Cardiac muscle cell (in vitro differentiated cells and primary cell): ENCODE data around the gene TNNT2. TPM values are rescaled to one million over a fixed set of nuclear protein-coding genes. Genes with fewer than 3 reads are reported as not detected.

Experiments used
- DNase-seq, 2 donors: peaks; one replicate each; pipeline versions ENCODE4 v3.0.0 to v3.0.0-alpha.2; 2010 to 2017; ENCODE audit warnings: low read depth in 1 of 2, low spot score in 1 of 2
- H3K27ac ChIP-seq: fragments of 200-600 bp; sonication (generic); 2 replicates; pipeline ENCODE4 v1.5.1; 2016
- H3K27me3 ChIP-seq: fragments of 200-600 bp; sonication (generic); 2 replicates; pipeline ENCODE4 v1.6.0; 2016; ENCODE audit warnings: control low read depth
- H3K36me3 ChIP-seq: fragments of 200-600 bp; sonication (generic); 2 replicates; pipeline ENCODE4 v1.5.1; 2016; ENCODE audit warnings: control low read depth
- H3K4me1 ChIP-seq: fragments of 200-600 bp; sonication (generic); 2 replicates; pipeline ENCODE4 v1.8.1; 2017; ENCODE audit warnings: low read depth, mild to moderate bottlenecking, mixed run types
- H3K4me3 ChIP-seq: fragments of 200-600 bp; sonication (generic); 2 replicates; pipeline ENCODE4 v1.5.1; 2016; ENCODE audit warnings: mild to moderate bottlenecking
- H3K9me3 ChIP-seq: fragments of 200-600 bp; sonication (generic); 2 replicates; pipeline ENCODE4 v1.5.1; 2017; ENCODE audit warnings: low read depth, mild to moderate bottlenecking, control low read depth
- polyA plus RNA-seq: library from polyadenylated mRNA; unstranded; fragments of >200 nt; fragmentation: Nextera tagmentation; extraction: Ambion mirVana; gene quantifications from 2 replicates; pipeline ENCODE4 v1.2.1, GENCODE V29; 2016
- total RNA-seq: library from RNA; depleted of rRNA; stranded (reverse); fragments of >200 nt; gene quantifications from 2 replicates; pipeline ENCODE4 v1.2.3, GENCODE V29; 2016
- TF ChIP-seq, protein P1 (sequence below): IDR thresholded peaks from 2 replicates; pipeline ENCODE4 v1.5.1; 2012; ENCODE audit warnings: low read depth, mild to moderate bottlenecking, low read length

Gene TNNT2
- total and polyA plus RNA-seq, 2 experiments from 2014 or later, result 7,232 to 9,291 TPM

DNA sequence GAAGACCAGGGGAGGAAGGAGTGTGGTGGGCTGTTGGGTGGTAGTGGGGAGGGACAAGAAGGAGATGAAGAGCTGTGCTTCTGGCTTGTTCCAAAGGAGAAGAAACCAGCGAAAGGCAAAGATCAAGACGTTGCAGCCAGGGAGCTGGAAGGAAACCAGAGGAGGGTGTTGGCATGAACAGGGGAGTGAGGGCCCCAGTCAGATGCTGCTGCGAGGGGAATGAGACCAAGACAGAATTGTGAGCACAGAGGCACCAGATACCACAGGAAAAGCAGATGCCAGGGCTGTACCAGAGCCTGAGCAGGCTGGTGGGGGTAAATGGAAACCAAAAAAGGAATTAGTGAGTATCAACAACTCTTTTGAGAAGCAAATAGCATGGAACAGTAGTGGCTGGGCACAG, 15.6 kb upstream of the TNNT2 start:
- peaks cover 15% of the 10 kb centered on the region for H3K4me1 ChIP-seq
- H3K27ac ChIP-seq, result no peak overlapping the region
- H3K9me3 ChIP-seq, result no peaks in the 10 kb centered on the region
- H3K4me3 ChIP-seq, result no peak overlapping the region
- H3K27me3 ChIP-seq, result no peaks in the 10 kb centered on the region
- DNase-seq, result no peak
- no peaks in the 10 kb centered on the region for H3K36me3 ChIP-seq
- TF ChIP-seq, protein P1, sequence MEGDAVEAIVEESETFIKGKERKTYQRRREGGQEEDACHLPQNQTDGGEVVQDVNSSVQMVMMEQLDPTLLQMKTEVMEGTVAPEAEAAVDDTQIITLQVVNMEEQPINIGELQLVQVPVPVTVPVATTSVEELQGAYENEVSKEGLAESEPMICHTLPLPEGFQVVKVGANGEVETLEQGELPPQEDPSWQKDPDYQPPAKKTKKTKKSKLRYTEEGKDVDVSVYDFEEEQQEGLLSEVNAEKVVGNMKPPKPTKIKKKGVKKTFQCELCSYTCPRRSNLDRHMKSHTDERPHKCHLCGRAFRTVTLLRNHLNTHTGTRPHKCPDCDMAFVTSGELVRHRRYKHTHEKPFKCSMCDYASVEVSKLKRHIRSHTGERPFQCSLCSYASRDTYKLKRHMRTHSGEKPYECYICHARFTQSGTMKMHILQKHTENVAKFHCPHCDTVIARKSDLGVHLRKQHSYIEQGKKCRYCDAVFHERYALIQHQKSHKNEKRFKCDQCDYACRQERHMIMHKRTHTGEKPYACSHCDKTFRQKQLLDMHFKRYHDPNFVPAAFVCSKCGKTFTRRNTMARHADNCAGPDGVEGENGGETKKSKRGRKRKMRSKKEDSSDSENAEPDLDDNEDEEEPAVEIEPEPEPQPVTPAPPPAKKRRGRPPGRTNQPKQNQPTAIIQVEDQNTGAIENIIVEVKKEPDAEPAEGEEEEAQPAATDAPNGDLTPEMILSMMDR, result no peak

DNA sequence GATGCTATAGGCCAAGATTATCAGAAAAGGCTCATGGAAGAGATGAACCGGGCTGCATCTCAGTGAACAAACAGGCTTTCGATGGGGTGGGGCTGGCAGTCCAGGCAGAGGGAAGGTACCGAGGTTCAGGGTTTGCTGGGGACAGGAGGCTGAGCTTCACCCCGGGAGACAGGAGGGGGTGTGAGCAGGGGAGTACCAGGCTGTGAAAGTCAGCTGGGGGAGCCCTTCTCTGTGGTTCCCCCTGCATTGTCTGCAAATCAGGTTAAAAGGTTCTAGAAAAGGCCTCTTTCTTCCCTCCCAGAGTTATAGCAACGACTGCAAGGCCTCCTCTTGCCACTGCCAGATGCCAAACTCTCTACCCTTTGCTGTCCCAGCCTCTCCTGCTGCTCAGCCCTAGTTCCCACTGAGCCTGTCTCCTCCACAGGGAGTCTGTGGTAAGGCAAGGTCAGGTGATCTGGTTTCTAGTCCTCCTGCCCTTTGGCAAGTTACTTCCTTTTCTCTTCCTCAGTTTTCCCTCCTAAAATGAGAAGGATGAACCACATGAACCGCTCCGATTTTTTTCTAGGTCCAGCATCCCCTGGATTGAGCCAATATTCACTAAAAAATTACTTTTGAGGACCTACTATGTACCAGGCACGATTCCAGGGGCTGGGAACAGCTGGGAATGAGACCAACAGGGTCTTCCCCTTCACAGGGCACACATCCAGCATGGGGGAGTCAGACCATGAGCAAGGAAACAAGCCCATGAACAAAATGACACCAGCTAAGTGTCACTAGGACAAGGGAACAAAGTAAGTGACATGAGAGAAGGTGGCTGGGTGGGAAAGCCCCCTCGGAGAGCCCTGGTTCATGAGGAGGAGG, 14.4 kb upstream of the TNNT2 start:
- no peak for DNase-seq

DNA sequence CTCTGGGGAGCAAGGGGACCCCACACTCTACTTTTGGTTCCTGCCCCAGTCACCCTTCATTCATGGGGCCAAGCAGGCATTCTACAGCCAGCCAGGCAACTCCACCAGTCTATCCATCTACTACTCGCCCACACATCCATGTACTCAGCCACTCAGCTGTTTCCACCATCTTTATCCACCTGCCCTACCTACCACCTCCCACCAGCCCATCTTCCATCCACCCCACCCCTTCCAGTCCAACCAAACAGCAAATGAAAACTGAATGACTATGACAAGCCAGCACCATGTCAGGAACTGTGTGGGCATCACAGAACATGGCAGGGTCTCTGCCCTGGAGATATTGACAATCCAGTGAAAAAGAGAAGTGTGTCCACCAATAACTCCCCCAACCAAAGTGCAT, 13.7 kb upstream of the TNNT2 start:
- Histone ChIP-seq H3K27me3 (no peaks in the 10 kb centered on the region), H3K4me3 (no peak overlapping the region), H3K4me1 (peaks cover 15% of the 10 kb centered on the region), H3K36me3 (no peaks in the 10 kb centered on the region), H3K27ac (no peak overlapping the region), H3K9me3 (no peaks in the 10 kb centered on the region)
- TF ChIP-seq, protein P1, result no peak
- DNase-seq, result no peak

More for the DNA sequence above, 14.4 kb upstream of the TNNT2 start:
- Histone ChIP-seq H3K27me3 (no peaks in the 10 kb centered on the region), H3K4me3 (no peak overlapping the region), H3K4me1 (peaks cover 15% of the 10 kb centered on the region), H3K9me3 (no peaks in the 10 kb centered on the region), H3K27ac (peak overlapping the region; percentile 2), H3K36me3 (no peaks in the 10 kb centered on the region)
- TF ChIP-seq, protein P1, result no peak

DNA sequence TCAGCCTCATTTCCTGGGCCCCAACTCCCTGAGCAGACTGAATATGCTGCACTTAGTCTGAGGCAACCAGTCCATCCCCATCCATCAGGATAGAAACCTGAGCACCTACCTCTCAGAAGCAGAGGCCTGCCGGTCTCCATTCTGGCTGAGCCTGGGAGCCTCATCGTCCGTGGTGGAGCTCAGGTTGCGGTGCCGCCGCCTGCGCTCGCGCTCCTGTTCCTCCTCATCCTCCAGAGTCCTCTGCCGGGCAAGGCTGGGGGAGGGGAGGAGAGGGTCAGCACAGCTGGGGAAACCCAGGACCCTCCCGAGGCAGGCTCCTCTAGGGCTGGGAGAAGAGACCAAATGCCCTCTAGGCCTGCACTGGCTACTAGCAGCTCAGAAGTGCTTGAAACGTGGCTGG, 11.6 kb upstream of the TNNT2 start:
- no peaks in the 10 kb centered on the region for H3K27me3 ChIP-seq
- H3K36me3 ChIP-seq, result no peaks in the 10 kb centered on the region
- H3K4me1 ChIP-seq, result peaks cover 29% of the 10 kb centered on the region
- H3K4me3 ChIP-seq, result no peak overlapping the region
- TF ChIP-seq, protein P1, result no peak
- DNase-seq, result no peak
- no peak overlapping the region for H3K27ac ChIP-seq
- H3K9me3 ChIP-seq, result no peaks in the 10 kb centered on the region

DNA sequence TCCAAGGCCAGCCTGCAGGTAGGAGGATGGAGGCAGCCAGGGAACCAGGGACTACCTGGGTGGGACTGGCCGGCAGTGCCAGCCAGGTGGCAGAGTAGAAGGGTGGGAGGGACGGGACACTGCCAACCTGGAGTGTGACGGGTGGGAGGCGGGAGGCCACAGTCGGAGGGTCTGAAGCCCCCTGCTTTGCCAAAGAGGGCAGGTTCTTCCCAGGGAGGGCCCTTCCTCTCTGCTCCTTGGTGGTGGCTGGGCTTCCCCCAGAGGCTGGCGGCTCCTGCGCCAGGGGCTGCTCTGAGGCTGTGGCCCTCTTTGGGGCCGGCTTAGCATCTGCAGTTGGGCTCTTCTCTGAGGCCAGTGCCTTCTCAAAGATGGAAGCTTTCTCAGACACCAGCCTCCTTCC, 8.7 kb upstream of the TNNT2 start:
- no peaks in the 10 kb centered on the region for H3K36me3 ChIP-seq
- no peaks in the 10 kb centered on the region for H3K9me3 ChIP-seq
- TF ChIP-seq, protein P1, result no peak
- H3K27ac ChIP-seq, result peak overlapping the region; percentile 27
- no peak overlapping the region for H3K4me3 ChIP-seq
- no peaks in the 10 kb centered on the region for H3K27me3 ChIP-seq
- H3K4me1 ChIP-seq, result peaks cover 42% of the 10 kb centered on the region
- no peak for DNase-seq
